SK-N-SH (cell line): ENCODE results near the gene PRKCB.

Experiments used
- CTCF ChIP-seq: fragments of 200-600 bp; sonication (generic); IDR thresholded peaks from 2 replicates; pipeline ENCODE4 v1.6.1; 2017; ENCODE audit warnings: antibody characterized with exemption, mild to moderate bottlenecking, moderate library complexity
- FOXJ3 ChIP-seq: sonication (generic); formaldehyde crosslinking; IDR thresholded peaks from 2 replicates; pipeline ENCODE4 v1.5.1; 2020; ENCODE audit warnings: mild to moderate bottlenecking, missing genetic modification reagents
- FOXM1 ChIP-seq: IDR thresholded peaks from 2 replicates; pipeline ENCODE4 v1.4.0; 2012; ENCODE audit warnings: low read depth, mild to moderate bottlenecking
- GABPA ChIP-seq: IDR thresholded peaks from 2 replicates; pipeline ENCODE4 v1.4.0; 2012; ENCODE audit warnings: low read depth, mild to moderate bottlenecking
- JUND ChIP-seq: IDR thresholded peaks from 2 replicates; pipeline ENCODE4 v1.4.0; 2012
- MAX ChIP-seq: IDR thresholded peaks from 2 replicates; pipeline ENCODE4 v1.4.0; 2012; ENCODE audit warnings: low read depth
- NRF1 ChIP-seq: IDR thresholded peaks from 2 replicates; pipeline ENCODE4 v1.6.1; 2012; ENCODE audit warnings: low read depth, mild to moderate bottlenecking, low read length
- RCOR1 ChIP-seq: fragments of 150-350 bp; IDR thresholded peaks from 2 replicates; pipeline ENCODE4 v1.6.1; 2017; ENCODE audit warnings: antibody characterized with exemption, low read length
- SIN3A ChIP-seq: IDR thresholded peaks from 2 replicates; pipeline ENCODE4 v1.6.1; 2012; ENCODE audit warnings: low read depth, mild to moderate bottlenecking, low read length, moderate library complexity, borderline replicate concordance
- SMC3 ChIP-seq: IDR thresholded peaks from 2 replicates; pipeline ENCODE4 v1.6.1; 2012; ENCODE audit warnings: low read depth, low read length, improper control_type of control experiment
- TAF1 ChIP-seq: IDR thresholded peaks from 2 replicates; pipeline ENCODE4 v1.6.1; 2012; ENCODE audit warnings: low read depth, mild to moderate bottlenecking, low read length, moderate library complexity, borderline replicate concordance
- TEAD4 ChIP-seq: IDR thresholded peaks from 2 replicates; pipeline ENCODE4 v1.4.0; 2012; ENCODE audit warnings: mild to moderate bottlenecking, borderline replicate concordance; ENCODE audit not compliant: insufficient read depth
- USF2 ChIP-seq: fragments of 150-350 bp; IDR thresholded peaks from 2 replicates; pipeline ENCODE4 v1.6.1; 2017; ENCODE audit warnings: antibody characterized with exemption, low read length, low read depth, borderline replicate concordance

GRCh38 chr16:24164416-24164815, 328.6 kb downstream of the PRKCB start:
- TF ChIP-seq TAF1 (no peak), NRF1 (no peak), CTCF (no peak), FOXJ3 (no peak), MAX (no peak), USF2 (no peak), FOXM1 (no peak), GABPA (no peak), RCOR1 (no peak), SIN3A (no peak), JUND (no peak), TEAD4 (no peak), SMC3 (no peak)
